Loucy (cell line): Measurements from ENCODE around the gene GCHFR.

Experiments used
- H2AFZ ChIP-seq: fragments of 200-600 bp; sonication (generic); 2 replicates; pipeline ENCODE4 v1.6.0; 2016; ENCODE audit warnings: antibody characterized with exemption, mild to moderate bottlenecking, low read length, moderate library complexity
- H3F3A ChIP-seq: fragments of 200-600 bp; 2 replicates; pipeline ENCODE4 v1.6.0; 2016; ENCODE audit warnings: antibody characterized with exemption, low read depth, mild to moderate bottlenecking
- H3K27me3 ChIP-seq: fragments of 200-600 bp; sonication (generic); 2 replicates; pipeline ENCODE4 v1.6.1; 2014; ENCODE audit warnings: low read length, mild to moderate bottlenecking; ENCODE audit not compliant: insufficient read depth, poor library complexity, severe bottlenecking
- H3K36me3 ChIP-seq: fragments of 200-600 bp; sonication (generic); 2 replicates; pipeline ENCODE4 v1.6.1; 2016; ENCODE audit warnings: low read length; ENCODE audit not compliant: insufficient read depth
- H3K4me1 ChIP-seq: fragments of 200-600 bp; sonication (generic); 2 replicates; pipeline ENCODE4 v1.5.1; 2014; ENCODE audit warnings: low read length, mild to moderate bottlenecking; ENCODE audit not compliant: insufficient read depth, poor library complexity, severe bottlenecking
- H3K4me2 ChIP-seq: fragments of 200-600 bp; sonication (generic); 2 replicates; pipeline ENCODE4 v1.6.0; 2014; ENCODE audit warnings: antibody characterized with exemption, low read length, low read depth, mild to moderate bottlenecking; ENCODE audit not compliant: poor library complexity, severe bottlenecking
- H3K4me3 ChIP-seq: fragments of 200-600 bp; sonication (generic); 2 replicates; pipeline ENCODE4 v1.5.1; 2014; ENCODE audit warnings: low read length, mild to moderate bottlenecking, mixed read lengths; ENCODE audit not compliant: poor library complexity, severe bottlenecking
- H3K79me2 ChIP-seq: fragments of 200-600 bp; sonication (generic); 2 replicates; pipeline ENCODE4 v1.6.1; 2014; ENCODE audit warnings: low read length; ENCODE audit not compliant: insufficient read depth
- H3K9ac ChIP-seq: fragments of 200-600 bp; sonication (generic); 2 replicates; pipeline ENCODE4 v1.6.0; 2014; ENCODE audit warnings: mild to moderate bottlenecking, low read depth, low read length, moderate library complexity; ENCODE audit not compliant: poor library complexity, severe bottlenecking
- H3K9me2 ChIP-seq: fragments of 200-600 bp; sonication (generic); replicated peaks from 2 replicates; pipeline ENCODE4 v1.6.1; 2016; ENCODE audit warnings: low read depth, low read length, mixed read lengths
- H3K9me3 ChIP-seq: fragments of 200-600 bp; sonication (generic); 2 replicates; pipeline ENCODE4 v1.6.1; 2014; ENCODE audit warnings: mild to moderate bottlenecking, antibody characterized with exemption, low read length, low read depth; ENCODE audit not compliant: insufficient read depth
- H4K20me1 ChIP-seq: fragments of 200-600 bp; sonication (generic); 2 replicates; pipeline ENCODE4 v1.6.0; 2014; ENCODE audit warnings: antibody characterized with exemption, low read length, mild to moderate bottlenecking; ENCODE audit not compliant: insufficient read depth, poor library complexity, severe bottlenecking
- CTCF ChIP-seq: fragments of 200-600 bp; sonication (generic); conservative IDR thresholded peaks from 2 replicates; pipeline ENCODE4 v1.5.1; 2014; ENCODE audit warnings: mild to moderate bottlenecking, antibody characterized with exemption, low read length
- EZH2phosphoT487 ChIP-seq: fragments of 200-600 bp; IDR thresholded peaks from 2 replicates; pipeline ENCODE4 v1.6.1; 2018; ENCODE audit warnings: antibody characterized with exemption, mild to moderate bottlenecking, moderate library complexity, borderline replicate concordance

The GCHFR gene

GRCh38 chr15:40792394-40792793, 28.5 kb downstream of the GCHFR start:
- Histone ChIP-seq H3K4me3 (no peak overlapping the region), H3F3A (no peaks in the 10 kb centered on the region), H3K27me3 (no peaks in the 10 kb centered on the region), H3K9ac (no peak overlapping the region), H3K4me2 (no peak overlapping the region), H2AFZ (no peak overlapping the region), H3K9me2 (no peaks in the 10 kb centered on the region), H3K9me3 (no peaks in the 10 kb centered on the region), H3K36me3 (no peaks in the 10 kb centered on the region), H3K4me1 (peaks cover 12% of the 10 kb centered on the region), H3K79me2 (no peaks in the 10 kb centered on the region), H4K20me1 (peaks cover 6% of the 10 kb centered on the region)
- no peak for TF ChIP-seq EZH2phosphoT487
- TF ChIP-seq CTCF, result no peak

GRCh38 chr15:40793216-40793989, 29.5 kb downstream of the GCHFR start:
- Histone ChIP-seq H3K36me3 (no peaks in the 10 kb centered on the region), H2AFZ (no peak overlapping the region), H3K4me3 (no peak overlapping the region), H3K9ac (no peak overlapping the region), H3F3A (no peaks in the 10 kb centered on the region), H3K79me2 (no peaks in the 10 kb centered on the region), H3K9me3 (no peaks in the 10 kb centered on the region), H3K27me3 (no peaks in the 10 kb centered on the region), H3K4me1 (peaks cover 5% of the 10 kb centered on the region), H3K4me2 (no peak overlapping the region), H3K9me2 (no peaks in the 10 kb centered on the region), H4K20me1 (no peaks in the 10 kb centered on the region)
- TF ChIP-seq CTCF (no peak), EZH2phosphoT487 (no peak)

DNA sequence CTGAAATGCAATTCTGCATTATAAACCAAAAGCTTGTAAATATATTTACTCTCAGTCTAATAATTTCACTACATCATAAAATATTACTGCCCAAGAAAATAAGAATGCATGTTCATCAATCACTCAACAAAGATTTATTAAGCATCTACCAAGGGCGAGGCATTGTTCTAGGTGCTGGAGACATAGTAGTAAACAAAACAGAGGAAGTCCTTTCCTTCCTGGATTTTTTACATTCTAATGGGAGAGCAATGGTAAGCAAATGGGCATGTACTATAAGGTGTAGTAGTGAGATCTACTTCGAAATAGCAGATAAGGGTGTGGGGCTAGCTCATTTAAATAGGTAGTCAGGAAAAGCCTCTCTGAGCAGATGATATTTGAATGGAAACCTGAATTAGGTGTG, 32.2 kb downstream of the GCHFR start:
- no peaks in the 10 kb centered on the region for H3K27me3 ChIP-seq
- no peak overlapping the region for H3K4me2 ChIP-seq
- no peaks in the 10 kb centered on the region for H3F3A ChIP-seq
- no peaks in the 10 kb centered on the region for H3K9me2 ChIP-seq
- H3K9me3 ChIP-seq, result no peaks in the 10 kb centered on the region
- no peak overlapping the region for H3K4me3 ChIP-seq
- no peaks in the 10 kb centered on the region for H4K20me1 ChIP-seq
- H3K79me2 ChIP-seq, result no peaks in the 10 kb centered on the region
- H3K9ac ChIP-seq, result no peak overlapping the region
- no peak for TF ChIP-seq CTCF
- no peak for TF ChIP-seq EZH2phosphoT487
- H3K4me1 ChIP-seq, result no peaks in the 10 kb centered on the region
- no peaks in the 10 kb centered on the region for H3K36me3 ChIP-seq
- no peak overlapping the region for H2AFZ ChIP-seq
